Measurements from ENCODE around the gene MXD3. TPM values are rescaled to one million over a fixed set of nuclear protein-coding genes. Genes with fewer than 3 reads are reported as not detected.
"Not testable (repeated sequence)": the region's sequence is repeated elsewhere in the genome, so short reads cannot be mapped to it uniquely, and the experiment has no call there.

Gene MXD3
- total RNA-seq, 2 experiments from 2014 or later, result 31.2 to 33.4 TPM

DNA sequence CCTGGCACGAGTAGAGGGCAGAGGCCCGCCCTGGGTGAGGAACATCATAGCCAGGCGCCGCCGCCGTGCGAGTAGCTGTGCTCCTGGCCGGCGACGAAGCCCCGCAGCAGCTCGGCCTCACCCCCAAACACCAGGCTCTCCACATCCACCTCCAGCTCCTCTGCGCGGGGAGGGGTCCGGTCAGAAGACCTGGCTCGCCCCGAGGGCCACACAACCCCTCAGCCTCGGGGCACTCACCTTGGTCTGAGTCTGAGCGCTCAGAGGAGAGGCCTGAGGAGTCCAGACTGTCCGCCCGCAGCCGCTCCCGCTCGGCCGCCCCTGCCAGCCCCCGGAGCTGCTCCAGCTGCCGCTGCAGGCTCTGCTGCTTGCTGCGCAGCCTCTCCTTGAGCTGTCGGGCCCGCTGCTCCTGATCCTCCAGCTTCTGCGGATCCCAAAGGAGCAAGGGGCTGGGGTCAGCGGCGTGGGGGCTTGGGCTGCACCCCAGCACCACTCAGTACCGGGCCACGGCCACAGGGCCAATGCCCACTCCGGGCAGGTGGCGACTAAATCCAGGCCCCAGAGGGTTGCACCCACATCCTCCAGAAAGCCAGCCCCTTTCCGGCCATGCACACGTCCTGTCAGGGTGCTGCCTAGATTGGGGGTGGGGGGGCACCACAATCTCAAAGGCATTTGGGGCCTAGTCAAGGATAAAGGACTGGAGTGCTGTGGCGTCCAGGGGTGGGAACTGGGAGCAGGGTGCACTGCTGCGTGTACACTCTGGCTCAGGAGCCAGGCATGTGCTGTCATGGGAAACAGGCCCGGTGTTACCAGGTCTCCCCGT lies 3.9 kb downstream of the MXD3 start:
- no peak for DNase-seq
- Mint-ChIP-seq H3K9me3 (no peaks in the 10 kb centered on the region), H3K27me3 (peaks cover 1% of the 10 kb centered on the region), H3K4me3 (no peak overlapping the region), H3K4me1 (ENCODE audit: low read depth) (peaks cover 44% of the 10 kb centered on the region), H3K36me3 (peaks cover 34% of the 10 kb centered on the region), H3K27ac (no peak overlapping the region)
- CTCF ChIA-PET, result interaction anchor here (0.9 to 4.3 kb wide), 12 partner anchors 11 to 196 kb away, joined by 4 to 52 read pairs (median 24); partner anchors contain the start of gene LMAN2
- POLR2A ChIA-PET, result interaction anchor here (0.6 kb wide), 1 partner anchor 32 kb away, joined by 3 read pairs; no protein-coding TSS in a partner anchor
- intact Hi-C loops (cut with micrococcal nuclease), result no loop called here

DNA sequence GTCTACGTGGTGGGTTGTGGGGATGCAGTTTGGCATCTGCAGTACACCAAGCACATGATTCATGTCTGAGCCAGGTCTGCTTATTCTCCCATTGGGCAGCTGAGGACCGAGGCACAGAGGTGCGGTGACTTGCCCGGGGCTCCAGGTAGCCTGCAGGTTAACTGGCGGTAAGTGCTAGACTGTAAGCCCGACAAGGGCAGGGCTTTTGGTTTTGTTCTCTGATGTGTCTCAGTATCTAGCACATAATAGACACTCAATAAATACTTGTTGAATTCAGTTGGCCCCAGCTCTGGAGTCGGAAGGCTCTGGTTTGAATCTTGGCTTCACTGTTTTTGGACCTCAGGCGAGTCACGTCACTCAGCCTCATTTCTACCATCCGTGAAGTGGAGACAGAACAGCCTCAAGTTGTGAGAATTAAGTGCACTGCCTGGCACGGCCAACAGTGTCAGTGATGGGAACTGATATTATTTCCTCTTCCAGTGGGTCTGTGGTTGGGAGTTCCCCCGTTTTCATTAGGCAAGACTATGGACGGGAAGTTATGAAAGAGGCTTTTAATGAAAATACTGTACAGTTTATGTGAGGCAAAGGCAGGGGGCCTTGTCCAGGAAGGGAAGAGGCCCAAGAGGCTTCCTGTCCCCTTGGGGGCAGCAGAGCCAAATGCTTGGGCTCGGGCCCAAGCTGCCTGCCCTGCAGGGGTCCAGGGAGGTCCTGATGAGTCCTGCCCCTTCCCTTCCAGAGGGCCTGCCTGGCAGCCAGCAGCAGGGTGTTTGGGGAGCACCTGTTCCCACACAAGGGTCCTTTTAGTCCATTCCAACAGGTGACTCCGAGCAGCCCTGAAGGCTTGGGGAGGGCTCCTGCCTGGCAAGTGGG lies 4.8 kb downstream of the MXD3 start:
- Mint-ChIP-seq H3K9me3 (no peaks in the 10 kb centered on the region), H3K4me1 (ENCODE audit: low read depth) (peaks cover 47% of the 10 kb centered on the region), H3K27me3 (peaks cover 1% of the 10 kb centered on the region), H3K36me3 (peaks cover 34% of the 10 kb centered on the region), H3K27ac (peak overlapping the region; percentile 76), H3K4me3 (no peak overlapping the region)
- ChIA-PET POLR2A (interaction anchor here (0.6 kb wide), 1 partner anchor 31 kb away, joined by 3 read pairs; no protein-coding TSS in a partner anchor), CTCF (interaction anchor here (4.3 kb wide), 1 partner anchor 97 kb away, joined by 52 read pairs; no protein-coding TSS in a partner anchor)
- no peak for DNase-seq
- intact Hi-C loops (cut with micrococcal nuclease), result no loop called here

GRCh38 chr5:177306103-177306640 lies 5.5 kb downstream of the MXD3 start:
- intact Hi-C loops (cut with micrococcal nuclease); POLR2A ChIA-PET: not testable (repeated sequence)
- peak overlapping the region; percentile 43 for H3K27ac Mint-ChIP-seq

GRCh38 chr5:177304392-177305119 lies 7.1 kb downstream of the MXD3 start:
- Mint-ChIP-seq H3K4me3 (peak overlapping the region; percentile 96), H3K36me3 (peaks cover 32% of the 10 kb centered on the region), H3K4me1 (ENCODE audit: low read depth) (peaks cover 59% of the 10 kb centered on the region), H3K27ac (peak overlapping the region; percentile 82), H3K27me3 (no peaks in the 10 kb centered on the region), H3K9me3 (no peaks in the 10 kb centered on the region)
- POLR2A ChIA-PET, result interaction anchor here (1.9 kb wide), 1 partner anchor 47 kb away, joined by 4 read pairs; the partner anchor contains the start of gene LMAN2
- CTCF ChIA-PET, result interaction anchor here (0.6 to 1.3 kb wide), 3 partner anchors 150 to 196 kb away, joined by 3 read pairs; no protein-coding TSS in a partner anchor
- intact Hi-C loops (cut with micrococcal nuclease), result loop anchor here (5.0 kb wide), 1 partner anchor 172 kb away; the partner anchor contains the start of gene NSD1
- peak; percentile 46 for DNase-seq

More at GRCh38 chr5:177306103-177306640, 5.5 kb downstream of the MXD3 start:
- H3K36me3 Mint-ChIP-seq, result peaks cover 32% of the 10 kb centered on the region
- not testable (repeated sequence) for DNase-seq, H3K27me3 Mint-ChIP-seq, H3K9me3 Mint-ChIP-seq
- CTCF ChIA-PET, result interaction anchor here (1.0 kb wide), 1 partner anchor 195 kb away, joined by 3 read pairs; no protein-coding TSS in a partner anchor
- peak overlapping the region; percentile 9 for H3K4me3 Mint-ChIP-seq
- peaks cover 55% of the 10 kb centered on the region for H3K4me1 Mint-ChIP-seq (ENCODE audit: low read depth)

GRCh38 chr5:177303925-177304391 lies 7.7 kb downstream of the MXD3 start:
- DNase-seq, result peak; percentile 39
- intact Hi-C loops (cut with micrococcal nuclease), result loop anchor here (1.0 to 5.0 kb wide), 3 partner anchors 8 to 189 kb away; partner anchors contain the start of gene NSD1
- Mint-ChIP-seq H3K27me3 (no peaks in the 10 kb centered on the region), H3K4me3 (peak overlapping the region; percentile 96), H3K4me1 (ENCODE audit: low read depth) (peaks cover 58% of the 10 kb centered on the region), H3K9me3 (no peaks in the 10 kb centered on the region), H3K27ac (peak overlapping the region; percentile 82), H3K36me3 (peaks cover 32% of the 10 kb centered on the region)
- CTCF ChIA-PET, result interaction anchor here (1.0 to 1.4 kb wide), 6 partner anchors 9 to 196 kb away, joined by 3 to 8 read pairs (median 5); partner anchors contain the start of gene LMAN2
- POLR2A ChIA-PET, result interaction anchor here (0.8 to 2.0 kb wide), 5 partner anchors 8 to 169 kb away, joined by 3 to 7 read pairs (median 4); partner anchors contain the start of genes LMAN2 and MXD3

GRCh38 chr5:177303121-177303924 lies 8.4 kb downstream of the MXD3 start, which contains the start of the genes PRELID1 and RAB24:
PRELID1 (plus strand) TSS chr5:177303799; CDS start chr5:177303986, 187 bp downstream.
RAB24 (minus strand) TSS chr5:177303719; CDS start chr5:177303288, 431 bp downstream.
- CTCF ChIA-PET, result interaction anchor here (1.0 to 1.4 kb wide), 5 partner anchors 9 to 189 kb away, joined by 3 to 8 read pairs (median 6); partner anchors contain the start of gene LMAN2
- H3K4me3 Mint-ChIP-seq, result peak within 1 kb of the TSS; percentile 96
- H3K36me3 Mint-ChIP-seq, result peaks cover 32% of the 10 kb centered on the region

GRCh38 chr5:177302354-177303110 lies 9.2 kb downstream of the MXD3 start:
- intact Hi-C loops (cut with micrococcal nuclease), result loop anchor here (1.0 to 5.0 kb wide), 3 partner anchors 10 to 188 kb away; partner anchors contain the start of gene NSD1
- Mint-ChIP-seq H3K27ac (peak overlapping the region; percentile 67), H3K27me3 (no peaks in the 10 kb centered on the region), H3K4me3 (peak overlapping the region; percentile 96), H3K9me3 (no peaks in the 10 kb centered on the region), H3K4me1 (ENCODE audit: low read depth) (peaks cover 56% of the 10 kb centered on the region), H3K36me3 (peaks cover 32% of the 10 kb centered on the region)
- DNase-seq, result no peak
- ChIA-PET CTCF (interaction anchor here (1.3 to 2.0 kb wide), 8 partner anchors 7 to 199 kb away, joined by 3 to 14 read pairs (median 4); no protein-coding TSS in a partner anchor), POLR2A (interaction anchor here (1.7 to 2.0 kb wide), 2 partner anchors 10 to 25 kb away, joined by 3 to 7 read pairs; partner anchors contain the start of gene MXD3)

More at GRCh38 chr5:177303121-177303924, 8.4 kb downstream of the MXD3 start, which contains the start of the genes PRELID1 and RAB24:
- no peaks in the 10 kb centered on the region for H3K27me3 Mint-ChIP-seq
- peak within 1 kb of the TSS; percentile 82 for H3K27ac Mint-ChIP-seq
- intact Hi-C loops (cut with micrococcal nuclease), result loop anchor here (1.0 to 5.0 kb wide), 3 partner anchors 9 to 189 kb away; partner anchors contain the start of gene NSD1
- POLR2A ChIA-PET, result interaction anchor here (0.8 to 2.0 kb wide), 5 partner anchors 9 to 169 kb away, joined by 3 to 7 read pairs (median 4); partner anchors contain the start of genes LMAN2 and MXD3
- no peaks in the 10 kb centered on the region for H3K9me3 Mint-ChIP-seq
- peak; percentile 94 for DNase-seq
- H3K4me1 Mint-ChIP-seq (ENCODE audit: low read depth), result peaks cover 56% of the 10 kb centered on the region

- H3K27me3 Mint-ChIP-seq, result no peaks in the 10 kb centered on the region
- peaks cover 56% of the 10 kb centered on the region for H3K4me1 Mint-ChIP-seq (ENCODE audit: low read depth)
- ChIA-PET CTCF (interaction anchor here (0.6 to 2.0 kb wide), 8 partner anchors 8 to 229 kb away, joined by 3 to 14 read pairs (median 4); no protein-coding TSS in a partner anchor), POLR2A (no interaction called here)
- intact Hi-C loops (cut with micrococcal nuclease), result loop anchor here (2.0 to 5.0 kb wide), 2 partner anchors 169 to 187 kb away; partner anchors contain the start of gene NSD1
- peaks cover 31% of the 10 kb centered on the region for H3K36me3 Mint-ChIP-seq
- no peaks in the 10 kb centered on the region for H3K9me3 Mint-ChIP-seq
- H3K27ac Mint-ChIP-seq, result peak overlapping the region; percentile 58
- no peak for DNase-seq
- H3K4me3 Mint-ChIP-seq, result peak overlapping the region; percentile 96
Measured at GRCh38 chr5:177301503-177302165, 10.1 kb downstream of the MXD3 start.

Data from activated CD4-positive, alpha-beta memory T cell treated with anti-CD3 and anti-CD28 coated beads for 36 hours (primary cell).